HG02884 (cell line): Measurements from ENCODE around the gene VCL.
"Not testable (repeated sequence)": the region's sequence is repeated elsewhere in the genome, so short reads cannot be mapped to it uniquely, and the experiment has no call there.

Experiments used
- ATAC-seq: cut with Tn5 transposase; IDR thresholded peaks from one replicate; pipeline ENCODE4 v1.9.1; 2021; ENCODE audit warnings: mild to moderate bottlenecking, moderate library complexity; ENCODE audit not compliant: unreplicated experiment

The VCL gene

GRCh38 chr10:74035303-74035702 is 37.4 kb downstream of the VCL start:
- ATAC-seq, result no peak

- ATAC-seq, result no peak
These were observed 38.6 kb downstream of the VCL start for GRCh38 chr10:74036474-74036873.

- no peak for ATAC-seq
These were observed 41.7 kb downstream of the VCL start for GRCh38 chr10:74039561-74040145.

GRCh38 chr10:74040200-74041126 is 42.5 kb downstream of the VCL start:
- no peak for ATAC-seq

- no peak for ATAC-seq
These were observed 46.5 kb downstream of the VCL start for GRCh38 chr10:74044419-74044818.

- no peak for ATAC-seq
These were observed 49.4 kb downstream of the VCL start for GRCh38 chr10:74047304-74047703.

- ATAC-seq, result no peak
These were observed 50.0 kb downstream of the VCL start for GRCh38 chr10:74047871-74048270.

- no peak for ATAC-seq
These were observed 50.5 kb downstream of the VCL start for GRCh38 chr10:74048433-74048832.

GRCh38 chr10:74049955-74050354 is 52.0 kb downstream of the VCL start:
- ATAC-seq, result no peak

GRCh38 chr10:74050653-74051052 is 52.7 kb downstream of the VCL start:
- no peak for ATAC-seq

GRCh38 chr10:74051736-74052342 is 53.9 kb downstream of the VCL start:
- no peak for ATAC-seq

GRCh38 chr10:74052994-74053393 is 55.1 kb downstream of the VCL start:
- no peak for ATAC-seq

GRCh38 chr10:74055383-74056049 is 57.6 kb downstream of the VCL start:
- no peak for ATAC-seq

GRCh38 chr10:74056050-74056818 is 58.3 kb downstream of the VCL start:
- no peak for ATAC-seq

- ATAC-seq, result no peak
These were observed 60.2 kb downstream of the VCL start for GRCh38 chr10:74058071-74058470.

- no peak for ATAC-seq
These were observed 60.7 kb downstream of the VCL start for GRCh38 chr10:74058658-74059057.

- no peak for ATAC-seq
These were observed 63.2 kb downstream of the VCL start for GRCh38 chr10:74061104-74061503.

- not testable (repeated sequence) for ATAC-seq
These were observed 64.1 kb downstream of the VCL start for GRCh38 chr10:74061978-74062377.

GRCh38 chr10:74063256-74063655 is 65.3 kb downstream of the VCL start:
- no peak for ATAC-seq
